ENCODE measurements around the gene MVB12B.

MVB12B gene

GRCh38 chr9:126508928-126509327 is 182.3 kb downstream of the MVB12B start:
- no peak for DNase-seq

- no peak for DNase-seq
Measured at GRCh38 chr9:126509718-126510117, 183.1 kb downstream of the MVB12B start.

DNA sequence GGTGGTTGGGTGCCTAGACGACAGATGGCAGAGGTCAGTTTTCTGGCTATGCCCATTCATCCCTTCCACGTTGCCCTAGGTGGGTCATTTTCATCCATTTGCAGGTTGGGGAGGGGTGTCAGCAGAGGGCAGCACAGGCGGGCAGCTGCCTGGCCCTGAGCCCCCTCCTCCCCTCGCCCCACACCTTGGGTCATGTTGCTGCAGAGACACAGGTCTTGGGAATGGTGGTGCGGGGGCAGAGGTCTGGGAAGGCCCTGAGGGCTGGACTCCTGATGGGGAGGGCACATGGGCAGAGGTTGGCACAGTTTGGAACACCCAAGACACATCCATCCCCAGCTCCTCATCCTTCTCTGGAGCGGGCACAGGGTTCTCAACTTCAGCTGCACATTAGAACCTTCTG is 183.9 kb downstream of the MVB12B start:
- DNase-seq, result no peak

DNA sequence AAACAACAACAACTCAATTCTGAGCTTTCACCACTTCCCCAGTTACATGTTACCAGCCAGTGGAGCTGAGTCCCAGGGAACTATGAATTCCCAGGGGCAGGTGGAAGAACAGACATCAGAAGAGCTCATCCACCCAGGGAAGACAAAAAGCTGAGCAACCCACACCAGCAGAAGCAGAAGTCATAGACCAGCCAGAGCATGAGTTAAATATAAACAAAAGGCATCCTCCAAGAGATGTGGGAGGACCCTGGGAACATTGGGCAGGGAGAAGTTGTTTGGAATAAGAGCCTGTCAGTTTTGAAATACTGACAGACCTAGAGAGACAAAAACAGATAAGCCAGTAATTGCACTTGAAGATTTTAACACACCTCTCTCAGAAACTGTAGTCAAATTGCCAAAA is 184.8 kb downstream of the MVB12B start:
- DNase-seq, result peak in 2 of 3 donors; percentile 35

DNA sequence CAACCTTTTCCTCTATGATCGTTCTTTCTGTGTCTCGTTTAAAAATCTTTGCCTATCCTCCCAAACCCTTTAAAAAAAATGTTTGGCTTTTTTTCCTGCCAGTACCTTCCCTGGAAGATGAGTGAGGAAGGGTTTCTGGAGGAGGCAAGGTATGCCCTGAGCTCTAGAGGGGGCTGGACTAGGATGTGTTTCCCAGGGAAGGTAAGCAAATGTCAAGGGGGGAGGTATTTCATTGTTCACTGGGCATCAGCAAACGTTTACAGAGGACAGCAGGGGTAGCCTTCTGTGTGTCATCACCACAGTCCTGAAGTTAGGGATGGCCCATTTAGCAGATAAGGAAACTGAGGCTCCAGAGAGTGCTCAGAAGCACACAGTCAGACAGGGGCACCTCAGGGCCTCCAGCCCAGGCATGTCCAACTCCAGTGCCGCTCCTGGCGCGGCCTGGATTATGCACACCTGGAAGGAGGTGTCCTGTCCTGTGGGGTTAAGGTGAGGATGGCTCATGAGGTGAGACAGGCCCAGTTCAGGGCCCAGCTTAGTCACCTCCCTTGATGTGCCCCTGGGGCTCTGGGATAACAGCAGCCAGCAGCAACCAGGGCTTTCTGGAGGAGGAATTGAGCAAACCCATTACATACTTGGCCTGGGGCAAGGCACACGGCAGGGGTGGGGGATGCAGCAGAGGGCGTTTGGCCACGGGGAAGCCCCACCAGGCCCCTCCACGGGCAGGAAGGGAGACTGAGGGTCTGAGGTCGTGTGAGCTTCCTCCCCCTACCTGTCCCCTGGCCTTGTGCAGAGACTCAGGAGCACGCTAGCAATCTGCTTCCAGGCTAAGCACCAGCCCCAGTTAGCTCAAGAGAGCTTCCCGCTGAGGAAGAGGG is 186.8 kb downstream of the MVB12B start:
- no peak for DNase-seq

DNA sequence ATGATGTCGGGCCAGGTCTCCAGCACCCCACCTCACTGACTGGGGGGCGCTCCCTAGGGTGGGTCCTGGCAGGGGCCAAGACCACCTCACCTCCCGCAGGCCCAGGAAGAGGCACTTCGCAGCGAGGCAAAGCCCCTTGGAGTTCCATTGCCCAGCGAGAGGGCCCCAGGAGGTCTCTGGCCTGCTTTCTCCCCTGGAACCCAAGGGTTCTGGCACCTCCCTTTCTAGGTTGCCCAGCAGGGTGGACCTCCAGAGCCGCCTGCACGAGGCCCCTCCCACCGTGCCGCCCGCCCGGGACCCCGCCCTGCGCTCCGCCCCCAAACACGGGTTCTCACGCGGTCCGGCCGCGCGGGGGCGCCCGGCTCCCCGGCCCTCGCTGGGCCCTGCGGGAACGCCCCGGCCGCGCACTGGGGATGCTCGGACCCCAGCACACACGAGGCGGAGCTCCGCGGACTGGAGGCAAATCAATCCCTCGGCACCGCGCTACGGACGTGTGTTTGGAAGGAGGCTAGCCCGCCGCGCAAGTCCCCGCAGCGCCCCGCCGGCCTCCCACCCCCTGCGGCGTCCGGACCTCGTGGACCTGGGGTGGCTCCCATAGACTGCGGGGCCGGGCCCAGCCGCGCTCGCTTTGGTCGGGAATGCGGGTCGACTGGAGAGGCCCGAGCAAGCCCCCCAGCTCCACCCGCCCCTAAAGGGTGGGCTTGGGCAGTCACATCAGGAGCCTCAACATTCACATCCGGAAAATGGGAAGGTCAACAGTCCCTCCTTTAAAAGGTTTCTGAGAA is 187.6 kb downstream of the MVB12B start:
- DNase-seq, result peak; percentile 77 to 92 (median 85)

- DNase-seq, result no peak
Measured at GRCh38 chr9:126515001-126515872, 188.6 kb downstream of the MVB12B start.

- no peak for DNase-seq
Measured at GRCh38 chr9:126515873-126516505, 189.4 kb downstream of the MVB12B start.

GRCh38 chr9:126516561-126516935 is 189.9 kb downstream of the MVB12B start:
- no peak for DNase-seq

DNA sequence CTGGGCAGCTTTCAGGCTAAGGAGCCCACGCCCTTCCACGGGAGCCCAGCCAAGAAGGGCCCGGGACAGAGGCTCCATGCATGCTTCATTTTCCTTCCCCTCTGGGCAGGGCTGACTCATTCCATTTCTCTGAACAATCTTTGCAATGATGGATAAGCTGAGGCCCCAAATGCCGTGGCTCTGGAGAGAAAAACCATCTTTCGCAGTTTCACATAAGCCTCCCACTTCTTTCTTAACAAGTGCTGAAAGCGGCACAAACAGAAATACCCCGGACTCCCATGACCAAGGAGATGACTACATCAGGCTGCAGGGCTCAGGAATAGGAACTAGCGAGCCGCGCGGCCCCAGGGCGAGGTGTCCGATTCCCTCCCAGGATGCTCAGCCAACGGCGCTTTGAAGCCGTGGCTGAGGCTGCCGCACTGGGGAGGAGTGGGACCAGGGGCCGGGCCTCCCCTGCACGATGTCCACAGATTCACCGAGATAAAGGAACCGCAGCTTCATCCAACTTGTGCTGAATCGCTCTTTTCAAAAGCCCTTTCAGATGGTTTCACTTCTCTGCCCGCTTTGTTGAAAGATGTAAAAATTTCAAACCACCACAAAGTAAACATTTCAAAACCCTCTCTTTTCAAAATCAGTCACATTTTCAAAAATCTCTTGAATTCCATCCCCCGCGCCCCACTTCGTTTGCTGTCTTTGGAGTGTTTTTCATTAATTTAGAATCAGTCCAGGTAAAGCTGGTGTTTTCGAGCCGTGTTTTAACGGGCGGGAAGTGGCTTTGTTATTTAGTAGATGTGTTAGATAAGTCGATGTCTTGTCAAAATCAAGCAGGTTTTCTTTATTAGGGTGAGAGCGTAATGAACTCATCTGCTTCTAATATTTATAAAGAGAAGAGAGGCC is 190.6 kb downstream of the MVB12B start:
- peak; percentile 92 to 98 (median 93) for DNase-seq

DNA sequence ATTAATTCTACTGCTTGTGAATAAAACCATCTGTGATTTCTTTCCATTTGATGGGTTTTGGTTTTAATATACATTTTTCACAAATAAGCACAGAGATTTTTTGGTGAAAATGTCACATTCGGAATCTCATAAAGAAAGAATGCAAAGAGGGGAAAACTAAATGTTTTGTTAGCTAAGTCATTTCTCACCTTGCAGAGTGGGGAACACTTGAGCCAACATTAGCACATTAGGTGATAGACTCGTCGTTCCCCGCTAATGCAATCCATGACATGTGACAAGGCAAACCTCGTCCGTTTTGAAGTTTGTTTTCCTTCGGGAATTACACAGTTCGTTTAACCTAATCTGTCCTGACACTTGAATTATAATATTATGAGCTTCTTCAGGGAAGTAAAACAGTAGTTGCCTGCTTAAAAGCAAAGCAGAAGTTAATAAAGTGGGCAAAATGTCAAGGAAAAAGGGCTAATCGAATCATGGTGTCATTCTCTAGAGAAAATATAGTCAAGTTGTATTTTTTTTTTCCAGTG is 191.3 kb downstream of the MVB12B start:
- peak in 2 of 3 donors; percentile 23 to 56 for DNase-seq

DNA sequence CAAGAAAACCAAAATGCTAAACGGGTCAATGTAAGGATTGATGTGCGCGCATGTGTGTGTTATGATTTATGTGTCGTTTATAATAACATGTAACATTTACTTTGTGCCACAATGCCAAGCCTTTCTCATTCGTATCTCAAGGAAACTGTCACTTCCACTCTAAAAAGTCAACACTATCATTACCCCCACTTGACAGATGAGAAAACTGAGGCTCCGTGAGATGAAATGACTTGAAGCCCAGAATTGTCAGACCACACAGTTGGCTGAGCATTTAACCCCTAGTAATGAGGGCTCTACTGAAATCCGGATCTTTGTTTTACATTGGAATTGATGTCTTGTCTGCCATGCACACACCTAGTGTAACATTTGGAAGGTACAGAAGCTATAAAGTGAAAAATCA is 192.1 kb downstream of the MVB12B start:
- DNase-seq, result no peak

DNA sequence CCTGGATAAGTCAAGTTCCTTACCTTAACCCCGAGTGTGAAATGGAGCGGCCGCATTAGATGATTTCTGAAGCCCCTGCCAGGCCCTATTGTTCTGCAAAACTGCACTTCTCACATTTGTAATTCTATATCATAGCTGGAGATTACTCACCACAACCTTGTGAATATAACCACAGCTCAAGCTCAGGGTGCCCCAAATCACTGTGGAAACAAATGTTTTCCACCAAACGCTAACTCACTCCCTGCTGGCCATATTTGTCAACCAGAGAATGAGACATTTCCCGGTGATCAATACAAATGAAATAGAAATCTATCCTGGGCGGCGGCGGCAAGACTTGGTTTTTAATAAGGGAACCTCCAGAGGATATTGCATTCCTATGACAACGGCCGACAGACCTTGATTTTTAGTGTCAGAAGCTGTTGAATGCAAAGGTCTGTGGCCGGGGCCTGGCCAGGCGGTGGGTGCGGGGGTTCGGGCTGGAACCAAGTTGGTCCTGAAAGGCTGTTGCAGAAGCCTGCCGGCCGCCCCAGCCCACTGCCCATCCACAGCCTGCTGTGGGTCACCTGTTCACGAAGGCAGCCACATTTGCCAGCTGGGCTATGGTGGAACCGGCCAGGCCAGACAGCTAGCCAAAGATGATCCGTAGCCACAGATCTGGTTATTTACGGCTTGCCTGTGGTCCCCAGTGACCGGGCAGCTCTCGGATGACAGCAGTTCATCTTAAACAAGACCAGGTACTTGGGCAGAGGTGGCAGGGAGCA is 193.2 kb downstream of the MVB12B start:
- DNase-seq, result peak; percentile 26 to 52 (median 47)

GRCh38 chr9:126520453-126520852 is 193.8 kb downstream of the MVB12B start:
- DNase-seq, result no peak

DNA sequence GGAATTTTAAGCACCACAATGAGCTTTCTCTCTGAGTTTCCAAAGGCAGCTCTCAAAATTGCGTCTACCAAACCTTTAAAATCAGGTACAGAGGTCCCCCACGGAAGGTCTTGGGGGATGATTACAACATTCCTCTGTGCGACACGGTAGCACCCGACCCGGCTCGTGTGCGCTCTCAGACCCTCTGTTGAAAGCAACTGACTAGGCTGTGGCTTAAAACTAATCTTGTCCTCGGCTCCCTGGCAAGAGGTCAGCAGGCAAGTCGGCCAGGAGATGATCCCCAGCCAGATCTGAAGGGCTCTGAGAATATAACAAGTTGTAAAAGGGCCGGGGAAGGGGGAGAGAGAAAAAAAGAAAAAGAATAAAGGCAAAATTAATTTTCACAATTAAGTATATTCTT is 194.5 kb downstream of the MVB12B start:
- DNase-seq, result no peak

- no peak for DNase-seq
Measured at GRCh38 chr9:126521551-126521950, 194.9 kb downstream of the MVB12B start.

- no peak for DNase-seq
Measured at GRCh38 chr9:126521976-126522590, 195.5 kb downstream of the MVB12B start.

DNA sequence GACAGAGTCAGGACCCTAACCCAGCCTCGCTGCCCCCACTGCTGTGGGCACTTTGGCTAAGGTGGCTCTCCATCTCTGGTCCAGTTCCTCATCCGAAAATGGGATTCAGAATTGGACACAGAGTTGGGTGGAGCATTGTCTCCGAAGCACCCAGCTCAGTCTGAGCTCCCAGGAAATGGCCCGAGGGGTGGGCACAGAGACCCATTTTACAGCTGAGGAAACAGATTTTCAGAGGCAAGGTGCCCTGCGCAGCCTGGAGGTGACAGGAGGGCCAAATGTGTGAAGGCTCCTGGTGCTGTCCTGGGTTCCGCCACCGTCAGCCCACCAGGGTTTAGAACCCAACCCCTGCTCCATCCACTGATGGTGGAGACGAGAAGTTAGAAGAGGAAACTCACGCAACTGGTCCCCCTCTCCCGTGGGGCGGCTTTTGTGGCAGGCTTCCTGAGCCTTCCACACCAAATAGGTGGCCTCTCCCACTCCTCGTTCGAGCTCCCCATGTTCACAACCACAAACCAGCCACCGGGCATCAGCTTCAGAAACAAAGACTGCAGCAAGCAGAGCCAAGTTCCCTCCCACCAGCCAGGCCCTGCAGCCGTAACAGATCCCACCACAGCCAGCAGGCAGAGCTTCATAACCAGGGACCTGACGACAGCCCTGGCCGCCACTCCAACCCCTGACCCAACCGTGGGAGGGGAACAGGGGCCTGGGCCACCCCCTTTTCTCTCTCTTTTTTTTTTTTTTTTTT is 196.2 kb downstream of the MVB12B start:
- no peak for DNase-seq

DNA sequence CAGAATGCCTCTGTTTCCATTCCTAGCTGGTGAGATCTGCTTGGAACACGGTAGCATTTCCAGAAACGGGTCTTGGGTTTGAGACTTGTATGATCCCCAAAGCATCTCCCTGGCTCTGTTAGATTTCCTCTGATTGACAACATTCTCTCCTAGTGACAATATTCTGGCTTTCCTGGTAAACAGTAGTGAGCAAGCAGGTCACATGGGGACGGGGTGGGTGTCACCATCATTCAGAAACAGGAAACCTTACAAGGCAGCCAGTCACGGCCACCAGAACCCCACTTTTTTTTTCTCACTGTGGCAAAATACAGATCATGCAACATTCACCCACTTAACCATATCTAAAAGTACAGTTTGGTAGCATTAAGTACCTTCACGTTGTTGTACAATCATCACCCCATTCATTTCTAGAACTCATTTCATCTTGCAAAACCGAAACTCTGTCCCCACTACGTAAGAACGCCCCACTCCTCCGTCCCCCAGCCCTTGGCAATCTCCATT is 197.0 kb downstream of the MVB12B start:
- peak; percentile 84 to 86 (median 85) for DNase-seq
